GM12878 (cell line): Measurements from ENCODE around the gene PRDM2. TPM values are rescaled to one million over a fixed set of nuclear protein-coding genes. Genes with fewer than 3 reads are reported as not detected.

Source experiments
- ATAC-seq: fragments of 200-7000 bp; cut with Tn5 transposase; 3 replicates; pipeline ENCODE4 v1.9.1; 2020; ENCODE audit warnings: mild to moderate bottlenecking, moderate library complexity
- BruUV-seq: library from RNA; stranded (reverse); fragments of 400-500 nt; replicated peaks from 2 replicates; lab custom pipeline; 2021; lab: Mats Ljungman, UMichigan
- CTCF ChIA-PET: fragments of 300-600 bp; sonication (Branson Sonifier 250); formaldehyde crosslinking; extraction: SDS; loops from one replicate; lab custom pipeline; 2021; ENCODE audit warnings: inconsistent platforms; lab: Yijun Ruan, JAX
- POLR2A ChIA-PET: fragments of 350-600 bp; formaldehyde crosslinking; extraction: SDS; loops from one replicate; lab custom pipeline; 2021; ENCODE audit warnings: inconsistent platforms; lab: Charles Lee
- RAD21 ChIA-PET: fragments of 300-600 bp; sonication (Branson Sonifier 250); formaldehyde crosslinking; loops from one replicate; lab custom pipeline; 2023; ENCODE audit warnings: antibody characterized with exemption; ENCODE audit not compliant: unreplicated experiment; lab: Charles Lee
- SMC1A ChIA-PET: fragments of 300-600 bp; sonication (Branson Sonifier 250); formaldehyde crosslinking; loops from one replicate; lab custom pipeline; 2023; ENCODE audit not compliant: unreplicated experiment, uncharacterized antibody; lab: Charles Lee
- DNase-seq: peaks from one replicate; pipeline ENCODE4 v3.0.0-alpha.2; 2011; ENCODE audit warnings: low read depth, low spot score
- FAIRE-seq: peaks from 3 replicates; lab custom pipeline; 2011; peaks lifted over from hg19 to GRCh38; lab: Jason Lieb, UNC
- H2AFZ ChIP-seq: 2 replicates; pipeline ENCODE4 v1.6.0; 2011; ENCODE audit warnings: low read depth, low read length, control low read depth; ENCODE audit not compliant: control insufficient read depth
- H3K27ac ChIP-seq: 2 replicates; pipeline ENCODE4 v1.5.1; 2011; ENCODE audit warnings: control low read depth; ENCODE audit not compliant: control insufficient read depth, insufficient read depth
- H3K27me3 ChIP-seq, 2 experiments: replicated peaks in 1 of 2; 2 replicates each; pipeline versions ENCODE4 v1.6.0 to v1.6.1; 2011; ENCODE audit warnings: low read length in 1 of 2; ENCODE audit not compliant: control insufficient read depth in 2 of 2, insufficient read depth in 2 of 2
- H3K36me3 ChIP-seq, 2 experiments: 2 replicates each; pipeline ENCODE4 v1.5.1; 2011; ENCODE audit warnings: low read length in 1 of 2; ENCODE audit not compliant: control insufficient read depth in 2 of 2, insufficient read depth in 2 of 2
- H3K4me1 ChIP-seq: 2 replicates; pipeline ENCODE4 v1.6.1; 2011; ENCODE audit warnings: mild to moderate bottlenecking, low read length, moderate library complexity, mixed read lengths; ENCODE audit not compliant: control insufficient read depth, insufficient read depth
- H3K4me2 ChIP-seq: 2 replicates; pipeline ENCODE4 v1.6.0; 2011; ENCODE audit warnings: control low read depth; ENCODE audit not compliant: control insufficient read depth, insufficient read depth
- H3K4me3 ChIP-seq: fragments of 200-600 bp; sonication (generic); 2 replicates; pipeline ENCODE4 v1.5.1; 2016
- H3K79me2 ChIP-seq: 2 replicates; pipeline ENCODE4 v1.6.0; 2011; ENCODE audit warnings: low read length; ENCODE audit not compliant: control insufficient read depth, insufficient read depth
- H3K9ac ChIP-seq: 2 replicates; pipeline ENCODE4 v1.8.0; 2011; ENCODE audit warnings: low read length, control low read depth, mixed read lengths; ENCODE audit not compliant: control insufficient read depth, insufficient read depth
- H3K9me3 ChIP-seq: replicated peaks from 3 replicates; pipeline ENCODE4 v1.5.1; 2011; ENCODE audit warnings: mild to moderate bottlenecking, low read length; ENCODE audit not compliant: control insufficient read depth, insufficient read depth
- H4K20me1 ChIP-seq: 2 replicates; pipeline ENCODE4 v1.6.0; 2011; ENCODE audit not compliant: control insufficient read depth, insufficient read depth
- HDGF ChIP-seq: fragments of 450-650 bp; IDR thresholded peaks from 2 replicates; pipeline ENCODE4 v1.6.1; 2016; ENCODE audit warnings: antibody characterized with exemption
- NFYA ChIP-seq: IDR thresholded peaks from 2 replicates; pipeline ENCODE4 v1.6.1; 2011; ENCODE audit warnings: low read depth, mild to moderate bottlenecking, low read length, improper control_type of control experiment, borderline replicate concordance
- POLR2AphosphoS5 ChIP-seq: IDR thresholded peaks from 2 replicates; pipeline ENCODE4 v1.6.1; 2011; ENCODE audit warnings: mild to moderate bottlenecking, low read length, inconsistent platforms
- SREBF1 ChIP-seq: IDR thresholded peaks from 2 replicates; pipeline ENCODE4 v1.6.1; 2012; ENCODE audit warnings: mild to moderate bottlenecking, low read length
- STAT3 ChIP-seq: IDR thresholded peaks from 2 replicates; pipeline ENCODE4 v1.6.1; 2011; ENCODE audit warnings: low read depth, low read length, improper control_type of control experiment
- YY1 ChIP-seq: IDR thresholded peaks from 2 replicates; pipeline ENCODE4 v1.6.1; 2011; ENCODE audit warnings: low read depth, mild to moderate bottlenecking, low read length
- WGBS: methylation state at CpG from one replicate; pipeline ENCODE4 v1.1.6; 2016; ENCODE audit warnings: low lambda C conversion rate; ENCODE audit not compliant: insufficient replicate concordance, insufficient coverage; ENCODE audit errors: missing lambda C conversion rate; 5-methylcytosine and 5-hydroxymethylcytosine counted together
- in situ Hi-C: fragments of 300-500 bp; cut with MboI; formaldehyde crosslinking; loops from 9 replicates; pipeline ENCODE4 v1.14.3; 2018; ENCODE audit warnings: mixed read lengths
- intact Hi-C: fragments of 100-400 bp; cut with micrococcal nuclease; formaldehyde crosslinking; loops from one replicate; pipeline ENCODE4 v1.14.2; 2022; ENCODE audit not compliant: unreplicated experiment
- polyA plus RNA-seq, 11 experiments: library from polyadenylated mRNA; depleted of rRNA in 4 of 11; unstranded in 6 of 11; stranded (reverse) in 5 of 11; fragments of >200 nt; fragmentation: Nextera tagmentation in 4 of 11; fragmentation: Illumina TruSeq in 1 of 11; extraction: Ambion mirVana in 4 of 11; extraction: Trizol in 1 of 11; gene quantifications; 1 replicate in 1 of 11; 2 replicates in 10 of 11; pipeline versions ENCODE4 v1.2.1 to v1.2.3, GENCODE V29; 2011 to 2016; ENCODE audit warnings: inconsistent platforms in 2 of 11, missing spikeins in 2 of 11, low read depth in 1 of 11
- total RNA-seq, 4 experiments: library from RNA; depleted of rRNA in 3 of 4; stranded (reverse); fragments of >200 nt in 3 of 4; fragmentation: Illumina TruSeq in 1 of 4; extraction: Trizol in 1 of 4; gene quantifications; 2 replicates each; pipeline versions ENCODE4 v1.2.1 to v1.2.3, GENCODE V29; 2013 to 2021
- TF ChIP-seq, protein P1 (sequence below): fragments of 450-650 bp; IDR thresholded peaks from 2 replicates; pipeline ENCODE4 v1.6.1; 2017; ENCODE audit warnings: mild to moderate bottlenecking
- TF ChIP-seq, protein P2 (sequence below): fragments of 450-650 bp; IDR thresholded peaks from 2 replicates; pipeline ENCODE4 v1.6.1; 2016; ENCODE audit warnings: mild to moderate bottlenecking

Gene PRDM2
- total and polyA plus RNA-seq, 10 of the 15 experiments (the other 5 are each of a cell fraction or from before 2014, with no cell fraction given), result 8.4 to 45.1 (median 23.5) TPM

DNA sequence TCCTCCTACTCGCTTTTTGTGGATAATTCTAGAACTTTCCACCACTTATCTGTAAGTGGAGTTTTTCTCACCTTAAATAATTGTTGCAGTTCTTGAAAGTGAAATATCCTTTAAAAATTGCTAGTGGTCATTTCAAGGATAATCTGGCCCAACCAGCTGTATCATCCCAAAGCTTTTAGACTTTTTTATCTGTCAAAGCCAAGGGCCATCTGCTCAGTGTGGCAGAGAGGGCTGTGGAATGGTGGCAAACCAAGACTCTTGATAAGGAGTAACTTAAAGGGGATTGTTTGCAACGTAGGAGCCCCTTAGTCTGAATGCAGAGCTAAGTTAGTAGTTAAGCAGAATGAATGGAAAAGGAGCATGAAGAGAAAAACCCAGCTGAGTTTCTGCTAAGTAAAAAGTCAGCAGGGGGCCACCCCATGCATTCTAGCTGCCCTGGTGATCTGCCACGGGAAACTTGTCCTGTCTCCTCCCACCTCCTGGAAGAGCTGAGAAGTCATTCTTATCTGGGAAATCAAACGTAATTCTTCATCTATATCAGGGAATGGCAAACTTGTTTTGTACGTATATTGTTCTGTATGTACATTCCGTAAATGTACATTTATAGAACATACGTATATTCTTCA, 169.3 kb downstream of the PRDM2 start:
- intact Hi-C loops, result no loop called here
- BruUV-seq, result no TSS peak
- Histone ChIP-seq H3K79me2 (no peaks in the 10 kb centered on the region), H3K9me3 (no peaks in the 10 kb centered on the region; the same call in 2 of the 3 replicates), H3K4me3 (no peak overlapping the region), H3K4me2 (no peak overlapping the region), H3K36me3 (no peaks in the 10 kb centered on the region), H3K27me3 (no peaks in the 10 kb centered on the region), H3K9ac (no peak overlapping the region), H3K4me1 (no peaks in the 10 kb centered on the region), H2AFZ (no peak overlapping the region), H3K27ac (no peak overlapping the region), H4K20me1 (no peaks in the 10 kb centered on the region)
- no peak for ATAC-seq
- TF ChIP-seq, protein P1, sequence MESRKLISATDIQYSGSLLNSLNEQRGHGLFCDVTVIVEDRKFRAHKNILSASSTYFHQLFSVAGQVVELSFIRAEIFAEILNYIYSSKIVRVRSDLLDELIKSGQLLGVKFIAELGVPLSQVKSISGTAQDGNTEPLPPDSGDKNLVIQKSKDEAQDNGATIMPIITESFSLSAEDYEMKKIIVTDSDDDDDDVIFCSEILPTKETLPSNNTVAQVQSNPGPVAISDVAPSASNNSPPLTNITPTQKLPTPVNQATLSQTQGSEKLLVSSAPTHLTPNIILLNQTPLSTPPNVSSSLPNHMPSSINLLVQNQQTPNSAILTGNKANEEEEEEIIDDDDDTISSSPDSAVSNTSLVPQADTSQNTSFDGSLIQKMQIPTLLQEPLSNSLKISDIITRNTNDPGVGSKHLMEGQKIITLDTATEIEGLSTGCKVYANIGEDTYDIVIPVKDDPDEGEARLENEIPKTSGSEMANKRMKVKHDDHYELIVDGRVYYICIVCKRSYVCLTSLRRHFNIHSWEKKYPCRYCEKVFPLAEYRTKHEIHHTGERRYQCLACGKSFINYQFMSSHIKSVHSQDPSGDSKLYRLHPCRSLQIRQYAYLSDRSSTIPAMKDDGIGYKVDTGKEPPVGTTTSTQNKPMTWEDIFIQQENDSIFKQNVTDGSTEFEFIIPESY, result no peak
- TF ChIP-seq SREBF1 (no peak), POLR2AphosphoS5 (no peak), HDGF (no peak), NFYA (no peak), STAT3 (no peak), YY1 (no peak)
- TF ChIP-seq, protein P2, sequence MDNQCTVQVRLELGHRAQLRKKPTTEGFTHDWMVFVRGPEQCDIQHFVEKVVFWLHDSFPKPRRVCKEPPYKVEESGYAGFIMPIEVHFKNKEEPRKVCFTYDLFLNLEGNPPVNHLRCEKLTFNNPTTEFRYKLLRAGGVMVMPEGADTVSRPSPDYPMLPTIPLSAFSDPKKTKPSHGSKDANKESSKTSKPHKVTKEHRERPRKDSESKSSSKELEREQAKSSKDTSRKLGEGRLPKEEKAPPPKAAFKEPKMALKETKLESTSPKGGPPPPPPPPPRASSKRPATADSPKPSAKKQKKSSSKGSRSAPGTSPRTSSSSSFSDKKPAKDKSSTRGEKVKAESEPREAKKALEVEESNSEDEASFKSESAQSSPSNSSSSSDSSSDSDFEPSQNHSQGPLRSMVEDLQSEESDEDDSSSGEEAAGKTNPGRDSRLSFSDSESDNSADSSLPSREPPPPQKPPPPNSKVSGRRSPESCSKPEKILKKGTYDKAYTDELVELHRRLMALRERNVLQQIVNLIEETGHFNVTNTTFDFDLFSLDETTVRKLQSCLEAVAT, result no peak
- DNase-seq, result no peak
- ChIA-PET SMC1A (no interaction called here), POLR2A (no interaction called here), RAD21 (no interaction called here), CTCF (no interaction called here)
- WGBS, result 46% methylated on average over 7 of the region's 7 CpGs
- in situ Hi-C loops, result no loop called here
- FAIRE-seq, result no peak
